AG08395 (cell line): ENCODE measurements around the gene NEDD1.

Experiments
- DNase-seq: peaks from one replicate; pipeline ENCODE4 v3.0.0; 2012; ENCODE audit warnings: mixed read lengths, low spot score

NEDD1 gene

GRCh38 chr12:96901175-96901574, 5.9 kb upstream of the NEDD1 start:
- no peak for DNase-seq

- DNase-seq = no peak
These were observed 5.0 kb upstream of the NEDD1 start for GRCh38 chr12:96902076-96902475.

GRCh38 chr12:96906498-96906848, 584 bp upstream of the NEDD1 start:
- DNase-seq = peak; percentile 11

- DNase-seq = peak; percentile 28
These were observed 790 bp downstream of the NEDD1 start for GRCh38 chr12:96907671-96908422.

GRCh38 chr12:96908423-96908675, 1.3 kb downstream of the NEDD1 start:
- no peak for DNase-seq

- no peak for DNase-seq
These were observed 5.2 kb downstream of the NEDD1 start for GRCh38 chr12:96912261-96912660.

GRCh38 chr12:96912943-96913342, 5.9 kb downstream of the NEDD1 start:
- DNase-seq = no peak

GRCh38 chr12:96919510-96920210, 12.6 kb downstream of the NEDD1 start:
- DNase-seq = no peak

- DNase-seq = no peak
These were observed 41.7 kb downstream of the NEDD1 start for GRCh38 chr12:96948782-96949181.

- no peak for DNase-seq
These were observed 72.5 kb downstream of the NEDD1 start for GRCh38 chr12:96979532-96979931.

GRCh38 chr12:96980991-96981414, 73.9 kb downstream of the NEDD1 start:
- DNase-seq = peak; percentile 81

- no peak for DNase-seq
These were observed 74.9 kb downstream of the NEDD1 start for GRCh38 chr12:96981911-96982310.

GRCh38 chr12:96982671-96983070, 75.6 kb downstream of the NEDD1 start:
- DNase-seq = no peak

GRCh38 chr12:96985515-96986362, 78.7 kb downstream of the NEDD1 start:
- peak; percentile 20 for DNase-seq

GRCh38 chr12:96986883-96987523, 79.9 kb downstream of the NEDD1 start:
- DNase-seq = peak; percentile 26

GRCh38 chr12:96988919-96989318, 81.9 kb downstream of the NEDD1 start:
- DNase-seq = no peak

GRCh38 chr12:96989916-96990315, 82.9 kb downstream of the NEDD1 start:
- DNase-seq = no peak

GRCh38 chr12:96994900-96995299, 87.8 kb downstream of the NEDD1 start:
- DNase-seq = no peak

GRCh38 chr12:96995861-96996260, 88.8 kb downstream of the NEDD1 start:
- DNase-seq = no peak

GRCh38 chr12:96997797-96998484, 90.9 kb downstream of the NEDD1 start:
- no peak for DNase-seq

GRCh38 chr12:97003276-97003675, 96.2 kb downstream of the NEDD1 start:
- no peak for DNase-seq
